Lower lobe of right lung (tissue), 2 donors: ENCODE measurements around the gene WNK1. TPM values are rescaled to one million over a fixed set of nuclear protein-coding genes. Genes with fewer than 3 reads are reported as not detected.
A peak's percentile ranks its signal among the peaks of the same experiment; 100 is the strongest.
"Not testable (repeated sequence)": the region's sequence is repeated elsewhere in the genome, so short reads cannot be mapped to it uniquely, and the experiment has no call there.

Experiments used
- ATAC-seq, 2 donors: fragments of 200-7000 bp; cut with Tn5 transposase; one replicate each; pipeline ENCODE4 v1.9.1; 2020 to 2022; ENCODE audit warnings: mild to moderate bottlenecking in 2 of 2, moderate library complexity in 2 of 2
- DNase-seq: peaks from one replicate; pipeline ENCODE4 v3.0.0-alpha.2; 2020
- H3K27ac ChIP-seq: fragments of 200-600 bp; one replicate; pipeline ENCODE4 v1.8.0; 2022
- H3K27me3 ChIP-seq: fragments of 200-600 bp; one replicate; pipeline ENCODE4 v1.8.0; 2022; ENCODE audit warnings: low read depth
- H3K36me3 ChIP-seq: fragments of 200-600 bp; one replicate; pipeline ENCODE4 v1.8.0; 2022; ENCODE audit warnings: mild to moderate bottlenecking
- H3K4me1 ChIP-seq: fragments of 200-600 bp; one replicate; pipeline ENCODE4 v1.8.0; 2022
- H3K4me3 ChIP-seq: fragments of 200-600 bp; one replicate; pipeline ENCODE4 v1.8.0; 2022; ENCODE audit warnings: mild to moderate bottlenecking
- H3K9me3 ChIP-seq: fragments of 200-600 bp; one replicate; pipeline ENCODE4 v1.8.0; 2022
- CTCF ChIP-seq: fragments of 200-600 bp; IDR thresholded peaks from one replicate; pipeline ENCODE4 v1.8.0; 2022; ENCODE audit warnings: antibody characterized with exemption, mild to moderate bottlenecking
- intact Hi-C: fragments of 100-400 bp; cut with DNase I; formaldehyde crosslinking; loops from one replicate; pipeline ENCODE4 v1.11.0; 2022
- long read RNA-seq: library from polyadenylated mRNA; unstranded; transcript quantifications from one replicate; pipeline ENCODE4 v2.0.0, GENCODE V29; 2021
- total RNA-seq: library from RNA; stranded (reverse); fragmentation: NEBNext Ultra II Directional; extraction: Animal tissue kit (Norgen Biotek cat#: 25700); gene quantifications from one replicate; pipeline ENCODE4 v1.2.1, GENCODE V29; 2021
- donor health status: DM: no; HTN: yes; CAD: no; lungs with severe emphysema.

Gene WNK1
- total RNA-seq, result 206 TPM
- long read RNA-seq, transcript WNK1-203 (3 exons, 1,902 nt), result major isoform, 7 of 118 reads
- long read RNA-seq, partial matches to known transcripts, result 65 of 118 reads
- long read RNA-seq, other reads (novel, unspliced or antisense), result 46 of 118 reads

- Histone ChIP-seq H3K4me3 (peak within 1 kb of the TSS; percentile 87), H3K27me3 (no peaks in the 10 kb centered on the region), H3K36me3 (no peaks in the 10 kb centered on the region), H3K9me3 (no peaks in the 10 kb centered on the region), H3K4me1 (peaks cover 35% of the 10 kb centered on the region), H3K27ac (peak within 1 kb of the TSS; percentile 91)
- intact Hi-C loops, result loop anchor here (10.0 kb wide), 1 partner anchor 177 kb away; no protein-coding TSS in a partner anchor
- DNase-seq, result peak; percentile 96
- ATAC-seq, result peak; percentile 92 to 94
- TF ChIP-seq CTCF, result no peak
These were observed at the start of gene WNK1 for GRCh38 chr12:751999-752694. Gene WNK1, plus strand, starts transcription at chr12:752579. Its CDS starts 987 bp downstream, at chr12:753566.

- H3K9me3 ChIP-seq, result no peaks in the 10 kb centered on the region
- DNase-seq, result no peak
- intact Hi-C loops, result no loop called here
- no peak overlapping the region for H3K4me3 ChIP-seq
- no peak for ATAC-seq
- no peaks in the 10 kb centered on the region for H3K4me1 ChIP-seq
- H3K36me3 ChIP-seq, result no peaks in the 10 kb centered on the region
- no peaks in the 10 kb centered on the region for H3K27me3 ChIP-seq
- H3K27ac ChIP-seq, result no peak overlapping the region
- TF ChIP-seq CTCF, result no peak
These were observed 47.7 kb upstream of the WNK1 start for GRCh38 chr12:704516-705242.

DNA sequence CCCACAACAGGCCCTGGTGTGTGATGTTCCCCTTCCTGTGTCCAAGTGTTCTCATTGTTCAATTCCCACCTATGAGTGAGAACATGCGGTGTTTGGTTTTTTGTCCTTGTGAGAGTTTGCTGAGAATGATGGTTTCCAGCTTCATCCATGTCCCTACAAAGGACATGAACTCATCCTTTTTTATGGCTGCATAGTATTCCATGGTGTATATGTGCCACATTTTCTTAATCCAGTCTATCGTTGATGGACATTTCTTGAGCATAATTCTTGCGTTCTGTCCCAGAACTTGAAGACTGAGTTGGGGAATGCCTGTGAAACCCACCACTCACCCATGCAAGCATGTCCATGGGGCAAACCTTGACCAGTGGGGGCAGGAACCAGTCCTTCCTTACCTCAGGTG, 44.3 kb upstream of the WNK1 start:
- H3K4me3 ChIP-seq, H3K36me3 ChIP-seq, DNase-seq, H3K4me1 ChIP-seq, H3K27me3 ChIP-seq, H3K27ac ChIP-seq, ATAC-seq, H3K9me3 ChIP-seq, intact Hi-C loops: not testable (repeated sequence)

DNA sequence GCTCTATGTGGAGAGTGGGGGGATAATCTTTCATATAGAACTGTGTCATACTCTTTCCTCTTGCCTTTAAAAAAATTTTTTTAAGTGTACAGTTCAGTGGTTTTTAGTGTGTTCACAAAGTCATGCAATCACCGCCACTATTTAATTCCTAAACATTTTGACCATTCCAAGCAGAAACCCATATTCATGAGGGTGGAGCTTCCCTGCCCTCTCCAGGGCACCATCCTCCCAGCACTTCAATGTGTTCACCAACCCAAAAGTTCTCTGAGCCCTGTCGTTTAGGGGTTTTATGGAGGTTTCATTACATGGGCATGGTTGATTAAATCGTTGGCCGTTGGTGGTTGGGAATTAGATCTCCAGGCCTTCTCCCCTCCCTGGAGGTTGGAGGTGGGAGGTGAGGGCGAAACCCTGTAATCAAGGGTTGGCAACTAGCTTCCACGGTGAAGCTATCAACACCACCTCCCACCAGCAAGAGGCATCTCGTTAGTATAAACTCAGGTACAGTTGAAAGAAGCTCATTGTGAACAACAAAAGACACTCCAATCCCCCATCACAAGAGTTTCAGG, 42.8 kb upstream of the WNK1 start:
- intact Hi-C loops, result no loop called here
- Histone ChIP-seq H3K9me3 (no peaks in the 10 kb centered on the region), H3K36me3 (no peaks in the 10 kb centered on the region), H3K4me1 (no peaks in the 10 kb centered on the region), H3K4me3 (no peak overlapping the region), H3K27ac (no peak overlapping the region), H3K27me3 (no peaks in the 10 kb centered on the region)
- ATAC-seq, result no peak
- no peak for DNase-seq
- TF ChIP-seq CTCF, result no peak

- no peak for DNase-seq
- TF ChIP-seq CTCF, result no peak
These were observed 40.1 kb upstream of the WNK1 start for GRCh38 chr12:712172-712863.

More at GRCh38 chr12:712172-712863, 40.1 kb upstream of the WNK1 start:
- no peak overlapping the region for H3K4me3 ChIP-seq
- ATAC-seq, result no peak
- no peaks in the 10 kb centered on the region for H3K36me3 ChIP-seq
- intact Hi-C loops, result no loop called here
- no peaks in the 10 kb centered on the region for H3K9me3 ChIP-seq
- no peak overlapping the region for H3K27ac ChIP-seq
- no peaks in the 10 kb centered on the region for H3K4me1 ChIP-seq
- no peaks in the 10 kb centered on the region for H3K27me3 ChIP-seq
